CD4-positive, alpha-beta T cell treated with Interleukin-17A for 4 hours (primary cell): ENCODE measurements around the gene GORASP2.

Experiments
- DNase-seq: peaks from one replicate; pipeline ENCODE4 v3.0.0-alpha.2; 2020; ENCODE audit warnings: mixed read lengths

GORASP2 gene

GRCh38 chr2:170924969-170925368 lies 4.1 kb upstream of the GORASP2 start:
- DNase-seq: no peak

- no peak for DNase-seq
Observed at GRCh38 chr2:170925923-170926322, 3.1 kb upstream of the GORASP2 start.

GRCh38 chr2:170926743-170927297 lies 2.2 kb upstream of the GORASP2 start:
- no peak for DNase-seq

GRCh38 chr2:170928036-170928823 lies 823 bp upstream of the GORASP2 start:
- no peak for DNase-seq

- DNase-seq: peak; percentile 53
Observed at GRCh38 chr2:170929686-170930050, 615 bp downstream of the GORASP2 start.

- DNase-seq: peak; percentile 50
Observed at GRCh38 chr2:170930131-170930990, 1.3 kb downstream of the GORASP2 start.

- DNase-seq: no peak
Observed at GRCh38 chr2:170930991-170931266, 1.9 kb downstream of the GORASP2 start.

- DNase-seq: no peak
Observed at GRCh38 chr2:170932166-170932565, 3.1 kb downstream of the GORASP2 start.

- no peak for DNase-seq
Observed at GRCh38 chr2:170932948-170933347, 3.9 kb downstream of the GORASP2 start.

- DNase-seq: no peak
Observed at GRCh38 chr2:170937709-170938379, 8.8 kb downstream of the GORASP2 start.

- no peak for DNase-seq
Observed at GRCh38 chr2:170940066-170940465, 11.0 kb downstream of the GORASP2 start.

GRCh38 chr2:170942615-170943014 lies 13.6 kb downstream of the GORASP2 start:
- DNase-seq: no peak

- no peak for DNase-seq
Observed at GRCh38 chr2:170943041-170943440, 14.0 kb downstream of the GORASP2 start.

- no peak for DNase-seq
Observed at GRCh38 chr2:170943596-170943995, 14.5 kb downstream of the GORASP2 start.

- DNase-seq: no peak
Observed at GRCh38 chr2:170944545-170944944, 15.5 kb downstream of the GORASP2 start.

GRCh38 chr2:170949415-170949814 lies 20.4 kb downstream of the GORASP2 start:
- DNase-seq: no peak

GRCh38 chr2:170950221-170950761 lies 21.2 kb downstream of the GORASP2 start:
- no peak for DNase-seq

- no peak for DNase-seq
Observed at GRCh38 chr2:170953941-170954340, 24.9 kb downstream of the GORASP2 start.

GRCh38 chr2:170963386-170963785 lies 34.3 kb downstream of the GORASP2 start:
- DNase-seq: no peak

- no peak for DNase-seq
Observed at GRCh38 chr2:170965446-170966225, 36.6 kb downstream of the GORASP2 start.

- DNase-seq: no peak
Observed at GRCh38 chr2:170966648-170967396, 37.8 kb downstream of the GORASP2 start.

GRCh38 chr2:170967553-170967952 lies 38.5 kb downstream of the GORASP2 start:
- no peak for DNase-seq
